Renal cortex interstitium (tissue), 11 donors: ENCODE measurements around the gene EXOC7. TPM values are rescaled to one million over a fixed set of nuclear protein-coding genes. Genes with fewer than 3 reads are reported as not detected.
"Not testable (repeated sequence)": the region's sequence is repeated elsewhere in the genome, so short reads cannot be mapped to it uniquely, and the experiment has no call there.

Experiments
- DNase-seq, 11 donors: peaks; one replicate each; pipeline ENCODE4 v3.0.0-alpha.2; 2013; ENCODE audit warnings: low read depth in 9 of 11, low spot score in 4 of 11; ENCODE audit errors: extremely low read depth in 1 of 11
- polyA plus RNA-seq, 3 donors: library from polyadenylated mRNA; unstranded; fragments of 120-200 nt; gene quantifications; one replicate each; pipeline ENCODE4 v1.2.1, GENCODE V29; 2013; ENCODE audit not compliant: insufficient read length in 3 of 3

The EXOC7 gene
- polyA plus RNA-seq, 3 donors = 150 to 184 (median 159) TPM

GRCh38 chr17:76056882-76057281 lies 46.7 kb downstream of the EXOC7 start:
- DNase-seq = no peak

GRCh38 chr17:76054112-76054476 lies 49.5 kb downstream of the EXOC7 start:
- DNase-seq = no peak

- no peak for DNase-seq
Observed at GRCh38 chr17:76053246-76054111, 50.1 kb downstream of the EXOC7 start.

GRCh38 chr17:76051561-76051960 lies 52.0 kb downstream of the EXOC7 start:
- no peak for DNase-seq

- no peak for DNase-seq
Observed at GRCh38 chr17:76050538-76051467, 52.8 kb downstream of the EXOC7 start.

GRCh38 chr17:76049836-76050537 lies 53.6 kb downstream of the EXOC7 start:
- no peak for DNase-seq

- no peak for DNase-seq
Observed at GRCh38 chr17:76049239-76049638, 54.3 kb downstream of the EXOC7 start.

- no peak for DNase-seq
Observed at GRCh38 chr17:76048711-76049110, 54.9 kb downstream of the EXOC7 start.

GRCh38 chr17:76048025-76048605 lies 55.5 kb downstream of the EXOC7 start:
- no peak for DNase-seq

GRCh38 chr17:76046064-76046463 lies 57.5 kb downstream of the EXOC7 start:
- DNase-seq = no peak

- DNase-seq = not testable (repeated sequence)
Observed at GRCh38 chr17:76044475-76045007, 59.0 kb downstream of the EXOC7 start.

- not testable (repeated sequence) for DNase-seq
Observed at GRCh38 chr17:76042868-76043267, 60.7 kb downstream of the EXOC7 start.

- DNase-seq = no peak
Observed at GRCh38 chr17:76040376-76040775, 63.2 kb downstream of the EXOC7 start.

GRCh38 chr17:76039121-76039520 lies 64.5 kb downstream of the EXOC7 start:
- DNase-seq = no peak

GRCh38 chr17:76038050-76038449 lies 65.5 kb downstream of the EXOC7 start:
- no peak for DNase-seq

GRCh38 chr17:76036497-76037261 lies 66.9 kb downstream of the EXOC7 start:
- no peak for DNase-seq

- no peak for DNase-seq
Observed at GRCh38 chr17:76034428-76035350, 68.9 kb downstream of the EXOC7 start.
